Tibial nerve (tissue), 4 donors: ENCODE results near the gene CRYBG3. TPM values are rescaled to one million over a fixed set of nuclear protein-coding genes. Genes with fewer than 3 reads are reported as not detected.

Experiments used
- DNase-seq, 2 donors: peaks; one replicate each; pipeline ENCODE4 v3.0.0-alpha.2; 2019; ENCODE audit warnings: low spot score in 2 of 2
- H3K27ac ChIP-seq, 4 donors: fragments of 200-600 bp; sonication (generic) in 3 of 4; one replicate each; pipeline ENCODE4 v1.5.1; 2017 to 2019; ENCODE audit warnings: mild to moderate bottlenecking in 1 of 4
- H3K27me3 ChIP-seq, 2 donors: fragments of 200-600 bp; sonication (generic) in 1 of 2; one replicate each; pipeline versions ENCODE4 v1.5.1 to v1.6.0; 2017 to 2019
- H3K36me3 ChIP-seq, 3 donors: fragments of 200-600 bp; sonication (generic); one replicate each; pipeline ENCODE4 v1.5.1; 2018 to 2019
- H3K4me1 ChIP-seq, 4 donors: fragments of 200-600 bp; sonication (generic) in 3 of 4; one replicate each; pipeline ENCODE4 v1.5.1; 2017 to 2019
- H3K4me3 ChIP-seq, 4 donors: fragments of 200-600 bp; sonication (generic) in 3 of 4; one replicate each; pipeline ENCODE4 v1.5.1; 2017 to 2019; ENCODE audit warnings: mild to moderate bottlenecking in 1 of 4, moderate library complexity in 1 of 4
- H3K9me3 ChIP-seq, 4 donors: fragments of 200-600 bp; sonication (generic) in 3 of 4; one replicate each; pipeline ENCODE4 v1.5.1; 2017 to 2019
- EP300 ChIP-seq, 2 donors: sonication (generic); formaldehyde crosslinking; IDR thresholded peaks; one replicate each; pipeline ENCODE4 v1.6.1; 2017; ENCODE audit warnings: antibody characterized with exemption in 2 of 2, mild to moderate bottlenecking in 1 of 2
- POLR2A ChIP-seq, 2 donors: fragments of 450-650 bp; IDR thresholded peaks; one replicate each; pipeline ENCODE4 v1.6.1; 2017; ENCODE audit warnings: antibody characterized with exemption in 2 of 2, mild to moderate bottlenecking in 2 of 2, moderate library complexity in 2 of 2
- WGBS, 2 donors: methylation state at CpG; one replicate each; pipeline ENCODE4 v1.1.5; 2018; 5-methylcytosine and 5-hydroxymethylcytosine counted together
- total RNA-seq, 4 donors: library from RNA; depleted of rRNA; stranded (reverse); fragments of >200 nt; gene quantifications; one replicate each; pipeline ENCODE4 v1.1.0, GENCODE V29; 2016
- TF ChIP-seq, protein P1 (sequence below), 5 experiments: fragments of 200-600 bp in 3 of 5; fragments of 450-650 bp in 2 of 5; sonication (generic) in 3 of 5; IDR thresholded peaks; one replicate each; pipeline ENCODE4 v1.5.1; 2016 to 2019; ENCODE audit warnings: antibody characterized with exemption in 5 of 5, mild to moderate bottlenecking in 3 of 5, moderate library complexity in 2 of 5

Gene CRYBG3
- total RNA-seq, 4 donors from 2014 or later, result 30.9 to 48.1 (median 32.1) TPM

DNA sequence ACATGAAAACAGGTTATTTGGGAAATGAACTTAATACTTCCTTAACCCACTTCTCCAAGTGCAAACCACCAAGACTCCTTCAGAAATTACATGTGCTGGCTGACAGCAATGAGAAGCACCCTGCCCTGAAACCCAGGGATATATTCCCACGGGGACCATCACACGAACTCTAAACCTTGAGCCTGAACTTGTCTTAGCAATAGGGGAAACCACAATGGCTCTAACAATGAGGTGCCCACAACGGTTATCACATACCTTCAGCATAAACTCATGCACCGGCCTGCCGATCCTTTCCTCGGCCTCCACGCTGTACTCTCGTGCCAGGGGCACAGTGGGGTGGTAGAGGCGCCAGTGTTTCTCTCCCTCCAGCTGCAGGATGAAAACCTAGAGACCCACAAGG lies 137.0 kb downstream of the CRYBG3 start:
- no peak for DNase-seq
- TF ChIP-seq EP300 (IDR thresholded peaks at IDR 0.05) (no peak), POLR2A (IDR thresholded peaks at IDR 0.05) (no peak)
- TF ChIP-seq, protein P1, sequence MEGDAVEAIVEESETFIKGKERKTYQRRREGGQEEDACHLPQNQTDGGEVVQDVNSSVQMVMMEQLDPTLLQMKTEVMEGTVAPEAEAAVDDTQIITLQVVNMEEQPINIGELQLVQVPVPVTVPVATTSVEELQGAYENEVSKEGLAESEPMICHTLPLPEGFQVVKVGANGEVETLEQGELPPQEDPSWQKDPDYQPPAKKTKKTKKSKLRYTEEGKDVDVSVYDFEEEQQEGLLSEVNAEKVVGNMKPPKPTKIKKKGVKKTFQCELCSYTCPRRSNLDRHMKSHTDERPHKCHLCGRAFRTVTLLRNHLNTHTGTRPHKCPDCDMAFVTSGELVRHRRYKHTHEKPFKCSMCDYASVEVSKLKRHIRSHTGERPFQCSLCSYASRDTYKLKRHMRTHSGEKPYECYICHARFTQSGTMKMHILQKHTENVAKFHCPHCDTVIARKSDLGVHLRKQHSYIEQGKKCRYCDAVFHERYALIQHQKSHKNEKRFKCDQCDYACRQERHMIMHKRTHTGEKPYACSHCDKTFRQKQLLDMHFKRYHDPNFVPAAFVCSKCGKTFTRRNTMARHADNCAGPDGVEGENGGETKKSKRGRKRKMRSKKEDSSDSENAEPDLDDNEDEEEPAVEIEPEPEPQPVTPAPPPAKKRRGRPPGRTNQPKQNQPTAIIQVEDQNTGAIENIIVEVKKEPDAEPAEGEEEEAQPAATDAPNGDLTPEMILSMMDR (IDR thresholded peaks at IDR 0.05), result no peak
- Histone ChIP-seq H3K36me3 (peaks cover 0 to 49% (median 2%) of the 10 kb centered on the region in 3 donors), H3K9me3 (no peaks in the 10 kb centered on the region), H3K27ac (no peak overlapping the region), H3K4me3 (no peak overlapping the region), H3K27me3 (no peaks in the 10 kb centered on the region), H3K4me1 (peaks cover 0 to 29% (median 3%) of the 10 kb centered on the region in 4 donors)
- WGBS, 2 donors, result 91 to 92% methylated on average over 9 of the region's 9 CpGs

DNA sequence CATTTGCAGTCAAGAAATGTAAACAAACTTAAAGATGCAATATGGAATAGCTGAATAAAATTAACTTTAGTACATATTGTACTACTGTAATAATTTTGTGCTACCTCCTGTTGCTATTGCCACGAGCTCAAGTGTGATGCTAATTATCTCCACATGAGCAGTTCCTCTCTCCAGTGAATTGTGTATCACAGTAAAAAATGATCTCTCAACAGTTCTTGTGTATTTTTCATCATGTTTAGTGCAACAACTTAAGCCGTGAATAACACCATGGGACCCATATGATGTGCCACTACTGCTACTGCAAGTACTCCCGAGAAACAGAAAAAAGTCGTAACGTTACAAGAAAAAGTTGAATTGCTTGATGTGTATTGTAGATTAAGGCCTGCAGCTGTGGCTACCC lies 138.1 kb downstream of the CRYBG3 start:
- no peak overlapping the region for H3K27ac ChIP-seq
- peaks cover 0 to 29% (median 3%) of the 10 kb centered on the region in 4 donors for H3K4me1 ChIP-seq
- no peak overlapping the region for H3K4me3 ChIP-seq
- peaks cover 0 to 38% (median 2%) of the 10 kb centered on the region in 3 donors for H3K36me3 ChIP-seq
- H3K27me3 ChIP-seq, result no peaks in the 10 kb centered on the region
- no peaks in the 10 kb centered on the region for H3K9me3 ChIP-seq
- TF ChIP-seq EP300 (IDR thresholded peaks at IDR 0.05) (no peak), POLR2A (IDR thresholded peaks at IDR 0.05) (no peak)
- TF ChIP-seq, protein P1 (IDR thresholded peaks at IDR 0.05), result no peak
- DNase-seq, result no peak
- 79 to 81% methylated on average over 5 of the region's 5 CpGs for WGBS, 2 donors

DNA sequence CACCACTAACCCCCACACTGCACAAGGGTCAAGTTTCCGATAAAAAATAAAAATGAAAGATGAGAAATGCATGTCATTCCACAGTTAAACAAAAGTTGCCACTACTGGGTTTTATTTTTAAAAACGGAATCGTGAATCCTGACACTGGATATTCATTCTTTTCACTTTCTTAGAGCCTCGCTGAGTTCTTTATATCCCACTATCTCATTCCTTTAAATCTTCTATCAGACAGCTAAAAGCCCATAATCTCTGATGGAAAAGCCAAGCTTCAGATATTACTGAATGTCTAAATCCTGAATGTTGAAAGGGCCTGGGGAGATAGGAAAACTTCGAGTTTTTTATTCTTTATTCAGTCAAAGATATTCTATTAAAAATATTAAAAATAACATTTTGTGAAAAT lies 138.7 kb downstream of the CRYBG3 start:
- no peak overlapping the region for H3K4me3 ChIP-seq
- TF ChIP-seq POLR2A (IDR thresholded peaks at IDR 0.05) (no peak), EP300 (IDR thresholded peaks at IDR 0.05) (no peak)
- TF ChIP-seq, protein P1 (IDR thresholded peaks at IDR 0.05), result no peak
- 43 to 65% methylated on average over 5 of the region's 5 CpGs for WGBS, 2 donors
- H3K27me3 ChIP-seq, result no peaks in the 10 kb centered on the region
- no peak overlapping the region for H3K27ac ChIP-seq
- peaks cover 0 to 39% (median 2%) of the 10 kb centered on the region in 3 donors for H3K36me3 ChIP-seq
- H3K9me3 ChIP-seq, result no peaks in the 10 kb centered on the region
- H3K4me1 ChIP-seq, result peaks cover 0 to 29% (median 3%) of the 10 kb centered on the region in 4 donors
- no peak for DNase-seq

DNA sequence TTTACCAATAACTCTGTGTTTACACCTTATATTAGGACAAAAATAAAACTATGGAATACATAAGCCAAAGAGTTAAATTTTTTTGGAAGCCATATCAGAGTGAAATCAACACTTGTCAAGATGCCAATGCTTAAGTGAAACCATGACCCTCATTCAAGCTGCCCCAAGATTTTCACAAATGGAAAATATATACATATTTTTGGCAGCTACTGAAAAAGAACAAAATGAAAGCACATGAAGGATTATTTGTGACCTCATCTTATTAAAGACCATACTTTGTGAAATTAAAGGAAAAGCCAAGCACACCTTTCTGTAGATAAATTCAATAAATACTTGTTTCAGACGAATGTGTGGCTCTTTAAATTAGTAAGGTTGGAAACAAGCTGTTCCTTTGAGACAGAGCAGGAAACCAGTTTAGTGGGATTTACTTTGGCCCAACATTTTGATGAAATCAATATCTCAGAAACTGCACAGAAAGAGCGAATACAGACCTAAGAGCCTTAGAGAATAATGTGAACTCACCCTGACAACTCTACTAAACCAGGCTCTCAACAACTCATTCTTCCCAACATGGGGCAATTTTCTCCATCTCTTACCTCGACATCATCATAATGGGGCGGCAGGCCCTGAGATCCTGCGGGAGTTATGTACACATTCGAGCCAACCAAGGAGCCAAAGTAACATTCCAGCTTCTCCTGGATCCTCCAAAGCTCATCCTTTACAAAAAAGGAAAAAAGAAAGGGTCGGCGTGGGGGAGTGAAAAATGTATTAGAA lies 139.4 kb downstream of the CRYBG3 start:
- Histone ChIP-seq H3K4me3 (no peak overlapping the region), H3K4me1 (peaks cover 0 to 31% (median 3%) of the 10 kb centered on the region in 4 donors), H3K9me3 (no peaks in the 10 kb centered on the region), H3K27me3 (no peaks in the 10 kb centered on the region), H3K36me3 (peaks cover 0 to 44% (median 2%) of the 10 kb centered on the region in 3 donors), H3K27ac (no peak overlapping the region)
- TF ChIP-seq, protein P1 (IDR thresholded peaks at IDR 0.05), result no peak
- TF ChIP-seq EP300 (IDR thresholded peaks at IDR 0.05), result no peak
- no peak for TF ChIP-seq POLR2A (IDR thresholded peaks at IDR 0.05)
- 55 to 62% methylated on average over 8 of the region's 8 CpGs for WGBS, 2 donors
- no peak for DNase-seq

DNA sequence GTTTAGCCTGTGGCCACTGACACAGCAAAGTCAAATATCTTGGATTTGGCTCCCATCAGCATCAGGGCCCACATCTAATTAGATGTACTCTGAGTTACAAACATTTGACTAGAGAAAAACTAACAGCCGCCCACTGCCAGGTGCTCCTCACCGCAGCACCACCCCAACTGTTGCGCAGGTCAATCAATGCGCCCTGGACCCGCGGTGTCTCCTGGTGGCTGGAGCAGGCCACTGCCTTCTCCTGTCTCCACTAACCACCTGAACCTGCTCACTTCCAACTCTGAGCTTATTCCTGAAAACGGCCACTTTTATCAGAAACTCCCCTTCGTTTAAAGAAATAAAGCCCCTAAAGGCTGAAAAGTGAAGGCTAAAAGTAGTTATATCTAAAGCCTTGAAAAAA lies 146.2 kb downstream of the CRYBG3 start:
- Histone ChIP-seq H3K27me3 (no peaks in the 10 kb centered on the region), H3K36me3 (peaks cover 0 to 19% (median 0%) of the 10 kb centered on the region in 3 donors), H3K9me3 (no peaks in the 10 kb centered on the region), H3K4me1 (peaks cover 0 to 52% (median 9%) of the 10 kb centered on the region in 4 donors), H3K4me3 (no peak overlapping the region), H3K27ac (no peak overlapping the region)
- WGBS, 2 donors, result 93 to 99% methylated on average over 8 of the region's 8 CpGs
- TF ChIP-seq POLR2A (IDR thresholded peaks at IDR 0.05) (no peak), EP300 (IDR thresholded peaks at IDR 0.05) (no peak)
- no peak for DNase-seq
